WERI-Rb-1 (cell line): ENCODE results near the gene CCDC149.
A peak's percentile ranks its signal among the peaks of the same experiment; 100 is the strongest.

Source experiments
- DNase-seq: peaks from one replicate; pipeline ENCODE4 v3.0.0-alpha.2; 2020
- H3K27ac ChIP-seq: fragments of 250-450 bp; sonication (Bioruptor Pico); 2 replicates; pipeline ENCODE4 v1.5.1; 2020; ENCODE audit warnings: mild to moderate bottlenecking, moderate library complexity
- H3K27me3 ChIP-seq: fragments of 250-450 bp; sonication (Bioruptor Pico); 2 replicates; pipeline ENCODE4 v1.5.1; 2021; ENCODE audit warnings: mild to moderate bottlenecking, low read depth, moderate library complexity; ENCODE audit not compliant: insufficient read depth, severe bottlenecking
- H3K36me3 ChIP-seq: fragments of 250-450 bp; sonication (Bioruptor Pico); 2 replicates; pipeline ENCODE4 v1.5.1; 2020; ENCODE audit warnings: mild to moderate bottlenecking, moderate library complexity
- H3K4me3 ChIP-seq: 2 replicates; pipeline ENCODE4 v1.5.1; 2011; ENCODE audit warnings: low read depth, mild to moderate bottlenecking, control low read depth, low read length
- H3K9me3 ChIP-seq: fragments of 250-450 bp; sonication (Bioruptor Pico); 2 replicates; pipeline ENCODE4 v1.5.1; 2021; ENCODE audit warnings: mild to moderate bottlenecking, moderate library complexity; ENCODE audit not compliant: severe bottlenecking
- CTCF ChIP-seq: IDR thresholded peaks from 2 replicates; pipeline ENCODE4 v1.5.1; 2011; ENCODE audit warnings: low read depth, mild to moderate bottlenecking, control low read depth, inconsistent platforms, low read length

Gene CCDC149

GRCh38 chr4:24809815-24810405, 102.9 kb downstream of the CCDC149 start:
- H3K27me3 ChIP-seq: no peaks in the 10 kb centered on the region
- H3K4me3 ChIP-seq: no peak overlapping the region
- TF ChIP-seq CTCF: no peak
- H3K36me3 ChIP-seq: no peaks in the 10 kb centered on the region
- peaks cover 13% of the 10 kb centered on the region for H3K9me3 ChIP-seq
- no peak overlapping the region for H3K27ac ChIP-seq
- DNase-seq: no peak

- Histone ChIP-seq H3K9me3 (peaks cover 13% of the 10 kb centered on the region), H3K4me3 (no peak overlapping the region), H3K27me3 (no peaks in the 10 kb centered on the region), H3K27ac (no peak overlapping the region), H3K36me3 (no peaks in the 10 kb centered on the region)
- peak; percentile 53 for TF ChIP-seq CTCF
- DNase-seq: no peak
Observed at GRCh38 chr4:24809376-24809775, 103.5 kb downstream of the CCDC149 start.

- no peak for TF ChIP-seq CTCF
- Histone ChIP-seq H3K27ac (no peak overlapping the region), H3K4me3 (no peak overlapping the region), H3K36me3 (no peaks in the 10 kb centered on the region), H3K27me3 (no peaks in the 10 kb centered on the region), H3K9me3 (peaks cover 13% of the 10 kb centered on the region)
- no peak for DNase-seq
Observed at GRCh38 chr4:24808955-24809354, 103.9 kb downstream of the CCDC149 start.

GRCh38 chr4:24808261-24808660, 104.6 kb downstream of the CCDC149 start:
- no peak for TF ChIP-seq CTCF
- H3K9me3 ChIP-seq: peaks cover 13% of the 10 kb centered on the region
- H3K27ac ChIP-seq: no peak overlapping the region
- no peaks in the 10 kb centered on the region for H3K27me3 ChIP-seq
- no peaks in the 10 kb centered on the region for H3K36me3 ChIP-seq
- H3K4me3 ChIP-seq: no peak overlapping the region
- DNase-seq: no peak

- Histone ChIP-seq H3K27ac (no peak overlapping the region), H3K27me3 (no peaks in the 10 kb centered on the region), H3K4me3 (no peak overlapping the region), H3K36me3 (no peaks in the 10 kb centered on the region), H3K9me3 (peaks cover 13% of the 10 kb centered on the region)
- no peak for TF ChIP-seq CTCF
- DNase-seq: no peak
Observed at GRCh38 chr4:24807611-24808010, 105.2 kb downstream of the CCDC149 start.
